OCI-LY1 (cell line): ENCODE data around the gene MICAL2.

ENCODE experiments used
- H2AFZ ChIP-seq: fragments of 200-600 bp; sonication (generic), shearing (Covaris generic); 2 replicates; pipeline ENCODE4 v1.6.0; 2014; ENCODE audit warnings: antibody characterized with exemption, mild to moderate bottlenecking, low read length
- H3F3A ChIP-seq: fragments of 200-600 bp; sonication (generic), shearing (Covaris generic); 2 replicates; pipeline ENCODE4 v1.6.0; 2014; ENCODE audit warnings: mild to moderate bottlenecking, antibody characterized with exemption, low read length, moderate library complexity; ENCODE audit not compliant: insufficient read depth
- H3K27ac ChIP-seq: fragments of 200-600 bp; sonication (generic); 2 replicates; pipeline ENCODE4 v1.5.1; 2014; ENCODE audit warnings: low read length, mixed run types, mild to moderate bottlenecking, low read depth; ENCODE audit not compliant: poor library complexity, severe bottlenecking
- H3K27me3 ChIP-seq: fragments of 200-600 bp; sonication (generic); 2 replicates; pipeline ENCODE4 v1.6.0; 2014; ENCODE audit warnings: antibody characterized with exemption, mild to moderate bottlenecking, low read length, moderate library complexity; ENCODE audit not compliant: insufficient read depth
- H3K36me3 ChIP-seq: fragments of 200-600 bp; sonication (generic); 2 replicates; pipeline ENCODE4 v1.6.1; 2014; ENCODE audit warnings: mild to moderate bottlenecking, antibody characterized with exemption, low read length, moderate library complexity, mixed read lengths; ENCODE audit not compliant: insufficient read depth
- H3K4me1 ChIP-seq: fragments of 200-600 bp; sonication (generic); 2 replicates; pipeline ENCODE4 v1.5.1; 2014; ENCODE audit warnings: mild to moderate bottlenecking, low read length, moderate library complexity; ENCODE audit not compliant: insufficient read depth, severe bottlenecking
- H3K4me2 ChIP-seq: fragments of 200-600 bp; sonication (generic), shearing (Covaris generic); 2 replicates; pipeline ENCODE4 v1.6.1; 2014; ENCODE audit warnings: low read length
- H3K4me3 ChIP-seq: fragments of 200-600 bp; sonication (generic); 2 replicates; pipeline ENCODE4 v1.5.1; 2014; ENCODE audit warnings: low read length, low read depth, mild to moderate bottlenecking, mixed read lengths; ENCODE audit not compliant: poor library complexity, severe bottlenecking
- H3K79me2 ChIP-seq: fragments of 200-600 bp; shearing (Covaris generic); 2 replicates; pipeline ENCODE4 v1.6.1; 2016; ENCODE audit warnings: mixed run types, low read length, mixed read lengths; ENCODE audit not compliant: insufficient read depth
- H3K9ac ChIP-seq: fragments of 200-600 bp; sonication (generic), shearing (Covaris generic); 2 replicates; pipeline ENCODE4 v1.6.1; 2014; ENCODE audit warnings: mild to moderate bottlenecking, low read length, mixed read lengths
- H3K9me2 ChIP-seq: fragments of 200-600 bp; sonication (generic), shearing (Covaris generic); 2 replicates; pipeline ENCODE4 v1.6.1; 2014; ENCODE audit warnings: low read depth, mild to moderate bottlenecking, low read length, mixed read lengths
- H3K9me3 ChIP-seq: fragments of 200-600 bp; shearing (Covaris generic); 2 replicates; pipeline ENCODE4 v1.6.1; 2014; ENCODE audit warnings: low read length, mixed read lengths
- H4K20me1 ChIP-seq: fragments of 200-600 bp; sonication (generic), shearing (Covaris generic); 2 replicates; pipeline ENCODE4 v1.6.0; 2016; ENCODE audit warnings: mild to moderate bottlenecking, low read length; ENCODE audit not compliant: insufficient read depth
- EZH2 ChIP-seq: fragments of 200-600 bp; sonication (generic), shearing (Covaris generic); IDR thresholded peaks from 2 replicates; pipeline ENCODE4 v1.8.0; 2017; ENCODE audit warnings: borderline replicate concordance, mixed run types, mild to moderate bottlenecking, antibody characterized with exemption, low read length, moderate library complexity, mixed read lengths
- TF ChIP-seq, protein P1 (sequence below): fragments of 200-600 bp; sonication (generic), shearing (Covaris generic); IDR thresholded peaks from 2 replicates; pipeline ENCODE4 v1.5.1; 2017; ENCODE audit warnings: mild to moderate bottlenecking, antibody characterized with exemption, low read length, moderate library complexity, mixed read lengths

The MICAL2 gene

DNA sequence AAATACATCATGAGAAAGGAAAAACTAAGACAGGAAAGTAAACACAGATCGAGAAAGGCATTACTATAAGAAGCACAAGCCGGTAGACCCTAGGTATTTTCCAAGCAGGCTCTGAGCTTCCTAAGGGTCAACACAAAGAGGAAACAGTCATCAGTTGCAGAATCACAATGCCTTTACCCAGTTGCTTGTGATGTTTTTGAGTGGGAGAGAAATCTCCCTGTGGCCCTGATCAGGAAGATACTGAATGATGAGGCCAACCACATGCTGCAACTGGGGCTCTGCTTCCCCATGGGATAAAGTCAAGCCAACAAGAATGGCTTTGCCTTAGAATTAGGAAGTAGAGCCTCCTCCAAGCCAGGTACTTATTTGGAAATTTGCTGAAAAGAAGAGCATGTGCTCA lies 132.6 kb downstream of the MICAL2 start:
- Histone ChIP-seq H3K36me3 (no peaks in the 10 kb centered on the region), H3K4me1 (no peaks in the 10 kb centered on the region), H3K4me2 (no peak overlapping the region), H4K20me1 (no peaks in the 10 kb centered on the region), H3K9ac (no peak overlapping the region), H3K27me3 (no peaks in the 10 kb centered on the region), H3K9me2 (no peaks in the 10 kb centered on the region), H3K9me3 (no peaks in the 10 kb centered on the region), H3K27ac (no peak overlapping the region), H2AFZ (no peak overlapping the region), H3K79me2 (no peaks in the 10 kb centered on the region), H3K4me3 (no peak overlapping the region), H3F3A (no peaks in the 10 kb centered on the region)
- TF ChIP-seq, protein P1, sequence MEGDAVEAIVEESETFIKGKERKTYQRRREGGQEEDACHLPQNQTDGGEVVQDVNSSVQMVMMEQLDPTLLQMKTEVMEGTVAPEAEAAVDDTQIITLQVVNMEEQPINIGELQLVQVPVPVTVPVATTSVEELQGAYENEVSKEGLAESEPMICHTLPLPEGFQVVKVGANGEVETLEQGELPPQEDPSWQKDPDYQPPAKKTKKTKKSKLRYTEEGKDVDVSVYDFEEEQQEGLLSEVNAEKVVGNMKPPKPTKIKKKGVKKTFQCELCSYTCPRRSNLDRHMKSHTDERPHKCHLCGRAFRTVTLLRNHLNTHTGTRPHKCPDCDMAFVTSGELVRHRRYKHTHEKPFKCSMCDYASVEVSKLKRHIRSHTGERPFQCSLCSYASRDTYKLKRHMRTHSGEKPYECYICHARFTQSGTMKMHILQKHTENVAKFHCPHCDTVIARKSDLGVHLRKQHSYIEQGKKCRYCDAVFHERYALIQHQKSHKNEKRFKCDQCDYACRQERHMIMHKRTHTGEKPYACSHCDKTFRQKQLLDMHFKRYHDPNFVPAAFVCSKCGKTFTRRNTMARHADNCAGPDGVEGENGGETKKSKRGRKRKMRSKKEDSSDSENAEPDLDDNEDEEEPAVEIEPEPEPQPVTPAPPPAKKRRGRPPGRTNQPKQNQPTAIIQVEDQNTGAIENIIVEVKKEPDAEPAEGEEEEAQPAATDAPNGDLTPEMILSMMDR: no peak
- no peak for TF ChIP-seq EZH2

DNA sequence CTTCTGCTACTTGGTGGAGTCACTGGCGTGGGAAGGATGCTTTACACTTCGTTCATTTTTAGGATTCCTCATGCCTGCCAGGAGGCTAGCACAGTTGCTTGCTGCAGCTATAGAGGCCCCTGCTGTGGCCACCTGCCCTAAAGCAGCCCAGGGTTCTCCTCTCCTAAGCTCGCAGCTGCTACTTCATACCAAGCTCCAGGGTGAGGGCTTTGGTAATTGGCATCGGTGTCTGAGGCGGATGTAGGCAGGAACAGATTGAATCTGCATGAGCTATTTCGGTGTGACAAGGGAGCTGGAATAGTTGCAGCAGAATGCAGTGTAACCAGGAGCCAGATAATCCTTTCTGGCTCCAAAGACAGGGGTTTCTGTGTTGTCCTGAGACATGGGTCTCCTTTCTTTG lies 133.1 kb downstream of the MICAL2 start:
- Histone ChIP-seq H3K27me3 (no peaks in the 10 kb centered on the region), H3K27ac (no peak overlapping the region), H4K20me1 (no peaks in the 10 kb centered on the region), H3K4me2 (no peak overlapping the region), H2AFZ (no peak overlapping the region), H3K9ac (no peak overlapping the region), H3K9me2 (no peaks in the 10 kb centered on the region), H3K9me3 (no peaks in the 10 kb centered on the region), H3K36me3 (no peaks in the 10 kb centered on the region), H3F3A (no peaks in the 10 kb centered on the region), H3K4me3 (no peak overlapping the region), H3K79me2 (no peaks in the 10 kb centered on the region), H3K4me1 (no peaks in the 10 kb centered on the region)
- no peak for TF ChIP-seq EZH2
- TF ChIP-seq, protein P1: no peak

DNA sequence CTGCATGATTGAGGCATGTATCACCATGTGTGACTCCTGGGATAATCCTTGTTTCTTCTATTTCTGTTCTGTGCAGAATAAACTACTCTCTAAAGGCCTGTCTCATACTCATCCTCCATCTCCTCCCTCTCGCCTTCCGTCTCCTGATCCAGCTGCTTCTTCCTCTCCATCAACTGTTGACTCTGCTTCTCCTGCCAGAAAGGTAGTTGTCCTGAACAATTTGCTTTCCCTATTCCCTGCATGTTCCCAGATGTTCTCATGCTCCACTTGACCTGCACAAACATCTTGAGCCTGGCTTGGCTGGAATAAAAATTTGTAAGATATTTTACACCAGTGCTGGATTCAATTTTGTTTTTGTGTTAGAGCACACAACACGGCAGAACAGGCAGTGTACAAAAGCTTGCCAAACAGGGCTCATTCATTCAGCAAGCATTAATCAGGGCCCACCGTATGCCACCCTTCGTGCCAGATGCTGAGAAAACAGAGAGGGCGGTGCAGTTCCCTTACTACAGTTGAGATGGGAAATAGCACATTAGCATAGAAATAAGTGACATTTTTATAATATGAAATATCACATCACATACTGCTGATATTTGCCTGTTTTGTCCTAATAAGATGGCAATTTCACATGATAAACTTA lies 133.6 kb downstream of the MICAL2 start:
- H3K79me2 ChIP-seq: no peaks in the 10 kb centered on the region
- H3K27me3 ChIP-seq: no peaks in the 10 kb centered on the region
- H3K4me2 ChIP-seq: no peak overlapping the region
- no peaks in the 10 kb centered on the region for H3K36me3 ChIP-seq
- no peak overlapping the region for H3K9ac ChIP-seq
- no peaks in the 10 kb centered on the region for H3K9me3 ChIP-seq
- H3K27ac ChIP-seq: no peak overlapping the region
- no peaks in the 10 kb centered on the region for H3K4me1 ChIP-seq
- TF ChIP-seq, protein P1: no peak
- no peak for TF ChIP-seq EZH2
- no peak overlapping the region for H3K4me3 ChIP-seq
- H3K9me2 ChIP-seq: no peaks in the 10 kb centered on the region
- H4K20me1 ChIP-seq: no peaks in the 10 kb centered on the region
- no peaks in the 10 kb centered on the region for H3F3A ChIP-seq
- no peak overlapping the region for H2AFZ ChIP-seq
